Progenitor cell of endocrine pancreas (in vitro differentiated cells): ENCODE results near the gene ARMC6. TPM values are rescaled to one million over a fixed set of nuclear protein-coding genes. Genes with fewer than 3 reads are reported as not detected.

ENCODE experiments used
- DNase-seq: peaks from one replicate; pipeline ENCODE4 v3.0.0; 2021; ENCODE audit warnings: low spot score; ENCODE audit not compliant: unreplicated experiment
- H3K27ac Mint-ChIP-seq: 2 replicates; pipeline ENCODE4 v1.8.0; 2021; ENCODE audit warnings: mild to moderate bottlenecking, moderate library complexity, mixed read lengths
- H3K27me3 Mint-ChIP-seq: 2 replicates; pipeline ENCODE4 v1.8.0; 2021; ENCODE audit warnings: mixed read lengths
- H3K36me3 Mint-ChIP-seq: 2 replicates; pipeline ENCODE4 v1.8.0; 2022; ENCODE audit warnings: mixed read lengths; ENCODE audit not compliant: insufficient read depth
- H3K4me1 Mint-ChIP-seq: 2 replicates; pipeline ENCODE4 v1.8.0; 2021; ENCODE audit warnings: low read depth, mixed read lengths
- H3K4me3 Mint-ChIP-seq: 2 replicates; pipeline ENCODE4 v1.8.0; 2021; ENCODE audit warnings: low read depth, mild to moderate bottlenecking, moderate library complexity, mixed read lengths
- H3K9me3 Mint-ChIP-seq: 2 replicates; pipeline ENCODE4 v1.8.0; 2021; ENCODE audit warnings: low read depth, mixed read lengths
- total RNA-seq: library from RNA; stranded (reverse); gene quantifications from 2 replicates; pipeline ENCODE4 v1.2.1, GENCODE V29; 2021
- TF ChIP-seq, protein P1 (sequence below): fragments of 200-600 bp; sonication (generic); IDR thresholded peaks from one replicate; pipeline ENCODE4 v1.5.0; 2021; ENCODE audit warnings: antibody characterized with exemption, mild to moderate bottlenecking; ENCODE audit not compliant: unreplicated experiment

Gene ARMC6
- total RNA-seq, 1 donor from 2014 or later, result 33.5 TPM

DNA sequence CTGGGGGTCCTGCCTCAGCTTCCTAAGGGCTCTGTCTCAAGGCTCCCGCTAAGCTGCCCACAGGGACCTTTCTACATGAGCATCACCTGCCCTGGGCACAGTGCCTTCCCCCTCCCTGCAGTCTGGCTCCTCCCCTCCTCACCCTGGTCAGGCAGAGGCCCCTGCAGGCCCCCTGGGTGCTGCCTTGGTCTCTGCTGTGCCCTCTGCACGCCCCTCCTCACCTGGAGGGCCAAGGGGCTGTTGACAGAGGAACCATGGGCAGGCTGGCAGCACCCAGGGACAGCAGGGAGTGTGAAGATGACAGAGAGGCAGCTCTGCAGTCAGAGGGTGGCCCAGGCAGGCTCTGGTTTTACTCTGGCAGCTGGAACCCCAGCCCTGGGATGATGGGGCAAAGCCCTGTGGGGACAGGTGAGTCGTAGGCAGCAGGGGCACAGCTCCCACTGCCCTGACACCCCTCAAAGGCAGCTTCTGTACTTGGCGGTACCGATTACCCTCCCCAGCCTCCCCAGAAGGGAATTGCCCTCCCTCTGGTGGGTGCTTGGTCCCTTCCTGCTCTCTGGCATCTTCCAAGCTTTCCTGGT is 43.2 kb upstream of the ARMC6 start:
- Mint-ChIP-seq H3K27ac (no peak overlapping the region), H3K4me3 (no peak overlapping the region), H3K36me3 (peaks cover 4% of the 10 kb centered on the region), H3K27me3 (peaks cover 9% of the 10 kb centered on the region), H3K9me3 (no peaks in the 10 kb centered on the region), H3K4me1 (no peaks in the 10 kb centered on the region)
- DNase-seq, result no peak
- TF ChIP-seq, protein P1, sequence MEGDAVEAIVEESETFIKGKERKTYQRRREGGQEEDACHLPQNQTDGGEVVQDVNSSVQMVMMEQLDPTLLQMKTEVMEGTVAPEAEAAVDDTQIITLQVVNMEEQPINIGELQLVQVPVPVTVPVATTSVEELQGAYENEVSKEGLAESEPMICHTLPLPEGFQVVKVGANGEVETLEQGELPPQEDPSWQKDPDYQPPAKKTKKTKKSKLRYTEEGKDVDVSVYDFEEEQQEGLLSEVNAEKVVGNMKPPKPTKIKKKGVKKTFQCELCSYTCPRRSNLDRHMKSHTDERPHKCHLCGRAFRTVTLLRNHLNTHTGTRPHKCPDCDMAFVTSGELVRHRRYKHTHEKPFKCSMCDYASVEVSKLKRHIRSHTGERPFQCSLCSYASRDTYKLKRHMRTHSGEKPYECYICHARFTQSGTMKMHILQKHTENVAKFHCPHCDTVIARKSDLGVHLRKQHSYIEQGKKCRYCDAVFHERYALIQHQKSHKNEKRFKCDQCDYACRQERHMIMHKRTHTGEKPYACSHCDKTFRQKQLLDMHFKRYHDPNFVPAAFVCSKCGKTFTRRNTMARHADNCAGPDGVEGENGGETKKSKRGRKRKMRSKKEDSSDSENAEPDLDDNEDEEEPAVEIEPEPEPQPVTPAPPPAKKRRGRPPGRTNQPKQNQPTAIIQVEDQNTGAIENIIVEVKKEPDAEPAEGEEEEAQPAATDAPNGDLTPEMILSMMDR, result no peak

DNA sequence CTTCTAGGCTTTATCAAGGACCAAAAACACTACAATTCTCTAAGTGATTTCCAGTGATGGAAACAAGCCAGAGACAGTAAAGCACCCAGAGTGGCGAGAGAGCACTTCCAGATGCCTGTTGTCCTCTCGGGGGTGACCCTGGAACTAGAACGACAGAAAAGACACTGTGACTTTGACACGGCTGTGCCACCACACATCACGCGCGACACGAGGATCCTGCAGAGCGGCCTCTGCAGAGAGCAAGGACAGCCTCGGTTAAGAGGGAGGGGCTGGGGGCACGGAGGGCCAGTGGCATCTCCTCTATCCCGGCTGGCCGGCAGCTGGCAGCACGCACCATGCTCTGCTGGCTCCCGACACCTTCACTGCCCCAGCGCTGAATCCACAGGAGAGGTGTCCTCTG is 42.4 kb upstream of the ARMC6 start:
- Mint-ChIP-seq H3K27ac (no peak overlapping the region), H3K9me3 (no peaks in the 10 kb centered on the region), H3K36me3 (peaks cover 4% of the 10 kb centered on the region), H3K4me1 (no peaks in the 10 kb centered on the region), H3K4me3 (no peak overlapping the region), H3K27me3 (peaks cover 7% of the 10 kb centered on the region)
- DNase-seq, result no peak
- TF ChIP-seq, protein P1, result no peak

DNA sequence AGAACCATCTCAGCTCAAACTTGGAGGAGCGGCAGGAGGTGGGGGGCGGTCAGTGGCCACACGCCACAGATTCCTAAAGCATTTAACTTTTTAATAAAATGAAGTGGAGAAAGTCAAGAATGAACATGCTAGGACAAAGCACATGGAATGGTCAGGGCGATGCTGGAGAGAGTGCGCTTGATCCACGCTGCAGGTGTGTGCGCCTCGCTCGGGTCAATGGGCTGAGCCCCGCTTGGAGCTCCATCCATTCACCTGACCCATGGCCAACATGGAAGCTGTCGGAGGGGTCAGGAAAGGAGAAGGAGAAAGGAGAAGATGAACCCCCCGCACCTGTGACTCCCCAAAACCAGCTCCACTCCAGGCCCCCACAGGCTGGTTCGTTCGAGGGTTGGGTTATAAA is 41.9 kb upstream of the ARMC6 start:
- Mint-ChIP-seq H3K27me3 (peaks cover 5% of the 10 kb centered on the region), H3K27ac (no peak overlapping the region), H3K9me3 (no peaks in the 10 kb centered on the region), H3K36me3 (peaks cover 4% of the 10 kb centered on the region), H3K4me1 (no peaks in the 10 kb centered on the region), H3K4me3 (no peak overlapping the region)
- no peak for DNase-seq
- TF ChIP-seq, protein P1, result no peak

DNA sequence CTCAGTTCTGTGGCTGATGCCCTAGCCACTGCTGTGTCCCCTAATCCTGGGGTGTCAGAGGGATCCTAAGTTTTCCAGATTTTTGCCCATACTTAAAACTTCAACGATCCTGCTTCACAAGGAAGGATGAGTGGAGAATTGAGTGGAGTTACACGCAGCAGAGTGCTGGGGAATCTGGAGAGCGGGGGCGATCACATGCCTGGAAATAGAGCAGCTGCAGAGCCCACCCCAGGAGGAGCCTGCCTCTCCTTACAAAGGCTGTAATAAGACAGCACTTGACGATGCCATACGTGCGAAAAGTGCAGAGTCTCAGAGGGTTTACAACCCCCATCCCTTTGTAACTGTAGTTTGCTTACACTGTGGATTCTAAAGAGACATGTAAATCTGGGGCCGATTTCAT is 40.7 kb upstream of the ARMC6 start:
- H3K36me3 Mint-ChIP-seq, result peaks cover 4% of the 10 kb centered on the region
- H3K9me3 Mint-ChIP-seq, result no peaks in the 10 kb centered on the region
- DNase-seq, result no peak
- no peaks in the 10 kb centered on the region for H3K4me1 Mint-ChIP-seq
- H3K27ac Mint-ChIP-seq, result no peak overlapping the region
- TF ChIP-seq, protein P1, result no peak
- no peak overlapping the region for H3K4me3 Mint-ChIP-seq
- no peaks in the 10 kb centered on the region for H3K27me3 Mint-ChIP-seq

DNA sequence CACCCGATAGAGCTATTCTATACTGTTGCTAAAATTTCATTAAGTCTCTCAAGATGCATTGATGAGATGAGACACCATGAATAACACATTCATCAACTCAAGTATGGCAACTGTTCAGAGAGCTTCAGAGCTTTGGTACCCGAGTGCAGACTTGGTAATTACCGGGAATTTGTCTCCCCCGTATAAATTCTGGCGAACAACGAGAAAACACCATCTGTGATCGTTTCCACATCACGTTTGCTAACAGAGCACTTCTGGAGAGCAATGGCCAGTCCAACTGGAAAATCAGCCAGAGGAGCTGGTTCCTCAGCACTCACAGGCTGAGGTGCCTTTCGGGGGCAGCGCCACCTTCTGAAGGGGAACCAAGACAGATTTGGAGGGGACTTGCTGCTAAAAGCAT is 40.3 kb upstream of the ARMC6 start:
- no peak overlapping the region for H3K4me3 Mint-ChIP-seq
- TF ChIP-seq, protein P1, result no peak
- no peaks in the 10 kb centered on the region for H3K4me1 Mint-ChIP-seq
- DNase-seq, result no peak
- no peaks in the 10 kb centered on the region for H3K27me3 Mint-ChIP-seq
- no peaks in the 10 kb centered on the region for H3K9me3 Mint-ChIP-seq
- H3K27ac Mint-ChIP-seq, result no peak overlapping the region
- peaks cover 4% of the 10 kb centered on the region for H3K36me3 Mint-ChIP-seq
